Activated CD4-positive, CD25-positive, alpha-beta regulatory T cell treated with anti-CD3 and anti-CD28 coated beads, Interleukin-2, amount 50 U/mL, for 24 hours (primary cell): ENCODE measurements around the gene SCFD1.

ENCODE experiments used
- ATAC-seq, 2 donors: fragments of 150-1000 bp; cut with Tn5 transposase; one replicate each; pipeline ENCODE4 v1.10.0; 2021; ENCODE audit warnings: mild to moderate bottlenecking in 1 of 2, moderate library complexity in 1 of 2

SCFD1 gene

DNA sequence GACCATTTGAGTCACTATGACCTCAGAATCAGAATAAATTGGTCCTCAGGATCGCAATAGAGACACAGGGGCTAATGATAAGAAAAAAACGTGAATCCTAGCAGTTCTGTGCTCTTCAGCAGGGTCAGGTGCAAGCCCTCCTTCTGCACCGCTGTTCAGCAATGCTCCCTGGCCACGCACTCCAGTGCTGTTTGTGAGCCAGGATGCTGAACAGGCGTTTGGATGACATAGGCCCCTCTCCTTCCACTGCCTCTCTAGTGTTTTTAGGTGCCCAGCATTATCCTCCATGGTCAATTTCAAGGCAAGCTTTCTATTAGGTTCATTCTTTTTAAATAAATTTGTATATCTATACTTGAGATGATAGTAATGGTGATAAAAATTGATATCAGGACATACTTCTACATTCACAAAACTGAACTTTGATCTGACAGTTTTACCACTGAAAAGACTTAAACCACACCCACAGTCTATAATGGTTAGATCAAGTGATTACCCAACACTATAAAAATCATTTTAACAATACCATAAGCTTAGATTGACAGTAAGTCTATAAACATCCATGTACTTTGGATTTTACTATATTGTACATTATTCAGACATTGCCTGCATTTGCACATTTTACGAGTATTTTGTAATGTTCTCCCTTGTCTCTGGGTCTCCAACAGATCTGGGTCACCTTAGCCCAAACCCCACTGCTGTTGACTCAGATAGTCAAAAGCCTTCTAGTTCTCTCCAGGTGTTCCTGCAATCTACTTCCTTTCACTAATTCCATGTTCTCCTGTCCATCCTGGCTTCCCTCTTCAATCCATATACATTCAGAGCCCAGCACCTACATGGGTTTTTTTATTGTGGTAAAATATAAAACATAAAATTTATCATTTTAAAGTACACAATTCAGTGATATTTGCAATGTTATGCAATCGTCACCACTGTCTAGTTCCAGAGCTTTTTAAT lies 137.3 kb downstream of the SCFD1 start:
- ATAC-seq: no peak

DNA sequence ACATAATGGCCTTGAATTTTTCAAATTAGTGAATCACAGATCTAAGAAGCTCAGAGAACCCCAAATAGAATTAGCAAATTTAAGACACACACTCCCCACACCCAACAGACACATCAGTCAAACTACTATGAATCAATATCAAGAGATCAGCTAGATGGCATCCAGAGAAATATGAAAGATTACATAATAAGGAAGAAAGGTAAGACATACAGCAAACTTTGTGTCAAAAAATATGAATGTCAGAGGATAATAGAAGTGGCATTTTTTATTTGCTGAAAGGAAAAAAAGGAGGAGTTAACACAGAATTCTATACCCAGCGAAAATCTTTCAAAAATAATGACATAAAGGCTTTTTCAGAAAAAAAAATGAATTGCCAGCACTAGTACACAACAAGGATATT lies 141.8 kb downstream of the SCFD1 start:
- ATAC-seq: no peak

DNA sequence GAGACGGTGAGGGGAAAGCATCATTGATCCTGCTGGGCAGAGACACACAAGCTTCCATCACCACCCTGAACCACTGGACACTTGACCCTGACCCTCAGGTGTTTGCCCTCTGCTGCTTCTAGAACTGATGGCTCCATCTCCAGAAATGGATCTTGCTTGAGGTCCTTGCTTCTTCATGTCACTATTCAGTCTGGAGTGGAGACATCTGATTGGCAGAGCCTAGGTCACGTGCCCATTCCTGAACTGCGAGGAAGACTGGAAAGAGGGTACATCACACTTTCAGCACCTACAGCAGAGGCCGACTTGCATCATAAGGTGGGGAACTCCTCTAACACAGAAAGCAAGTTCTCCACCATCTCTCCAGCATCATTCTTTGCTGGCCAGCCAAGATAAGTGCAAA lies 145.5 kb downstream of the SCFD1 start:
- no peak for ATAC-seq

DNA sequence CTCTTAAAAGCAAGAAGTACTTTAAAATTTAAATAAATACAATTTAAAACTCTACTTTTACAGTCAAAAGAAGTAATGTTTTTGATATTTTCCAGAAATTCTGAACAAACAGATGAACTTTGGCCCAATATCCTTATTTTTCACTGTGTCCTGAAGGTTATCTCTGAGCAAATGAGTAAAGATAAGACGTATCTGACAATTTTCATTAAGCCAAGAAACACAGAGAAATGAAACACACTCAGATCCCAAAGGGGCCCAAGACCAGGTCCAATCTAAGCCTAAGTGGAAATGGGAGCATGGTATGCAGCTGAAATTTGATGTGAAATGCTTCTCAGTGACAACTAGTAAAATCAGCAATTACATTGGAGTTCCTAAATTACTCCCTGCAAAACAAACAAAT lies 146.7 kb downstream of the SCFD1 start:
- ATAC-seq: no peak

DNA sequence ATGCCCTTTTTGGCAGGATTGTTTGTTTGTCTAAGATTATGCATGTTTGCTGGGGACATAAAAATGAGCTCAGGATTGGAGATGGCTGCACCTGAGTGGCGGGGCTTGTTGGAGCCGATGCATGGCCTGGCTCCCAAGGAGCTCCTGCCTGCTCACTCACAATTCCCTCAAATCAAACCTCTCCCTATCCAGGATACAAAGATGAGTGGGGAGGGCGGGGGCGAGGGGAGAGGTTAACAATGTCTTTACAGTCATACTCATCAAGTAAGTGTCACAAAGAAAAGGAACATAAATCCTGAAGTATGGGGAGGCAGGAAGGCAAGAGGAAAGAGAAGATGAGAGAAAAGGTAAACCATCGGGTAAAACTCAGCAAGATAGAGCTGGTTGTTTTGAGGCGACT lies 148.3 kb downstream of the SCFD1 start:
- no peak for ATAC-seq

DNA sequence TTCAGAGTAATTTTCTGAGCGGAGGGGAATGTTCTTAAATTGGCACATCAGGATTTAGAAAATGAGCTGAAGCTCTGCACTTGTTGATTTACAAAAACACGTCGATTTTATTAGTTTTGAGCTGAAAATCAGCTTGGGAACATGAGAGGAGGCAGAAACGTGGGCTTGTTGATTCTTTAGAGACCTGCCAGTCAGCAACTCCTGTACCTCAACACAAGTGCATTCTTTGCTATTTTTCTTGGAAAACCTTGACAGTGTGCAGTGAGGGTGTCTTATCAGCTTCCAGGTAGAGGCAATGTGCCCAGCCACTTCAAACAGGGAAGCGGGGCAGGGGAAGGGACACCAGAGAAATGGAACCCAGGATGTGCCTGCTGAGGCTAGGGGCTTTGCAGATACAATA lies 149.5 kb downstream of the SCFD1 start:
- no peak for ATAC-seq

DNA sequence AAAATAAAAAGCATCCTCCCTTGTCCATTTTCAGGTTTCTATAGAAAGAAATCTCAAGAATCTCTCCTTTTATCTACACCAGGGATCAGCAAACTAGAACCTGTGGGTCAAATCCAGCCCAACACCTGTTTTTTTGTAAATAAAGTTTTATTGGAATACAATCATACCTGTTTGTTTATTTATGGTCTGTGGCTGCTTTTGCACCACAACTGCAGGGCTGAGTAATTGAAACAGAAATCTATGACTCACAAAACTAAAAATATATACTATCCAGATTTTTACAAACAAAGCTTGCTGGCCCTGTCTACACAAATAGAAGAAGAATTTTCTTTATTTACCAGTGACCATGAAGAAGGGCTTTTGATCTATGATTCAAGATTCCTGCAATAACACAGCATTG lies 157.1 kb downstream of the SCFD1 start:
- no peak for ATAC-seq
